Measurements from ENCODE around the gene OLFML3.
"Not testable (repeated sequence)": the region's sequence is repeated elsewhere in the genome, so short reads cannot be mapped to it uniquely, and the experiment has no call there.

Gene OLFML3

GRCh38 chr1:113993072-113993471, 13.8 kb downstream of the OLFML3 start:
- no peak for DNase-seq (ENCODE audit: low read depth)

- no peak for DNase-seq (ENCODE audit: low read depth)
Observed at GRCh38 chr1:113993766-113994165, 14.5 kb downstream of the OLFML3 start.

- DNase-seq (ENCODE audit: low read depth), result no peak
Observed at GRCh38 chr1:113995382-113995781, 16.1 kb downstream of the OLFML3 start.

GRCh38 chr1:113998361-113998760, 19.1 kb downstream of the OLFML3 start:
- no peak for DNase-seq (ENCODE audit: low read depth)

GRCh38 chr1:113999233-113999632, 20.0 kb downstream of the OLFML3 start:
- DNase-seq (ENCODE audit: low read depth), result no peak

GRCh38 chr1:113999799-114000198, 20.5 kb downstream of the OLFML3 start:
- no peak for DNase-seq (ENCODE audit: low read depth)

GRCh38 chr1:114000406-114000805, 21.1 kb downstream of the OLFML3 start:
- no peak for DNase-seq (ENCODE audit: low read depth)

GRCh38 chr1:114002492-114003239, 23.4 kb downstream of the OLFML3 start:
- no peak for DNase-seq (ENCODE audit: low read depth)

- no peak for DNase-seq (ENCODE audit: low read depth)
Observed at GRCh38 chr1:114003431-114003830, 24.2 kb downstream of the OLFML3 start.

GRCh38 chr1:114006825-114007224, 27.6 kb downstream of the OLFML3 start:
- not testable (repeated sequence) for DNase-seq (ENCODE audit: low read depth)

- DNase-seq (ENCODE audit: low read depth), result no peak
Observed at GRCh38 chr1:114008480-114008941, 29.2 kb downstream of the OLFML3 start.

- DNase-seq (ENCODE audit: low read depth), result no peak
Observed at GRCh38 chr1:114008993-114009392, 29.7 kb downstream of the OLFML3 start.

- no peak for DNase-seq (ENCODE audit: low read depth)
Observed at GRCh38 chr1:114009393-114009792, 30.1 kb downstream of the OLFML3 start.

- no peak for DNase-seq (ENCODE audit: low read depth)
Observed at GRCh38 chr1:114010433-114011184, 31.3 kb downstream of the OLFML3 start.

GRCh38 chr1:114011796-114012195, 32.5 kb downstream of the OLFML3 start:
- no peak for DNase-seq (ENCODE audit: low read depth)

- DNase-seq (ENCODE audit: low read depth), result no peak
Observed at GRCh38 chr1:114015075-114015474, 35.8 kb downstream of the OLFML3 start.

GRCh38 chr1:114019724-114020123, 40.5 kb downstream of the OLFML3 start:
- DNase-seq (ENCODE audit: low read depth), result not testable (repeated sequence)

- DNase-seq (ENCODE audit: low read depth), result no peak
Observed at GRCh38 chr1:114021665-114022099, 42.4 kb downstream of the OLFML3 start.

GRCh38 chr1:114022877-114023276, 43.6 kb downstream of the OLFML3 start:
- no peak for DNase-seq (ENCODE audit: low read depth)

- DNase-seq (ENCODE audit: low read depth), result no peak
Observed at GRCh38 chr1:114023377-114023776, 44.1 kb downstream of the OLFML3 start.

GRCh38 chr1:114024049-114024448, 44.8 kb downstream of the OLFML3 start:
- no peak for DNase-seq (ENCODE audit: low read depth)

GRCh38 chr1:114025609-114026401, 46.5 kb downstream of the OLFML3 start:
- DNase-seq (ENCODE audit: low read depth), result no peak
